ENCODE results near the gene HSF5.

Gene HSF5

GRCh38 chr17:58416937-58417299 lies 71.3 kb downstream of the HSF5 start:
- ChIA-PET CTCF (interaction anchor here (0.8 to 5.9 kb wide), 20 partner anchors 9 to 167 kb away, joined by 3 to 131 read pairs (median 6); partner anchors contain the start of gene SUPT4H1), POLR2A (interaction anchor here (1.0 kb wide), 1 partner anchor 65 kb away, joined by 9 read pairs; the partner anchor contains the start of gene SUPT4H1)
- H3K4me3 ChIP-seq (ENCODE audit: low read depth, low read length): no peak overlapping the region
- no peak for DNase-seq (ENCODE audit: low read depth, low spot score)
- TF ChIP-seq CTCF (IDR thresholded peaks at IDR 0.05; ENCODE audit: insufficient read depth, low read length, missing control alignments): no peak

GRCh38 chr17:58416396-58416795 lies 71.8 kb downstream of the HSF5 start:
- no peak for TF ChIP-seq CTCF (IDR thresholded peaks at IDR 0.05; ENCODE audit: insufficient read depth, low read length, missing control alignments)
- ChIA-PET POLR2A (no interaction called here), CTCF (interaction anchor here (1.5 to 5.9 kb wide), 11 partner anchors 8 to 101 kb away, joined by 3 to 131 read pairs (median 6); partner anchors contain the start of gene SUPT4H1)
- no peak for DNase-seq (ENCODE audit: low read depth, low spot score)
- H3K4me3 ChIP-seq (ENCODE audit: low read depth, low read length): no peak overlapping the region

GRCh38 chr17:58415371-58416055 lies 72.7 kb downstream of the HSF5 start:
- CTCF ChIA-PET: interaction anchor here (1.0 to 5.9 kb wide), 6 partner anchors 11 to 100 kb away, joined by 3 to 131 read pairs (median 11); partner anchors contain the start of gene SUPT4H1
- POLR2A ChIA-PET: no interaction called here
- TF ChIP-seq CTCF (IDR thresholded peaks at IDR 0.05; ENCODE audit: insufficient read depth, low read length, missing control alignments): no peak
- no peak for DNase-seq (ENCODE audit: low read depth, low spot score)
- H3K4me3 ChIP-seq (ENCODE audit: low read depth, low read length): no peak overlapping the region

- no peak overlapping the region for H3K4me3 ChIP-seq (ENCODE audit: low read depth, low read length)
- no peak for TF ChIP-seq CTCF (IDR thresholded peaks at IDR 0.05; ENCODE audit: insufficient read depth, low read length, missing control alignments)
- DNase-seq (ENCODE audit: low read depth, low spot score): no peak
- ChIA-PET POLR2A (no interaction called here), CTCF (interaction anchor here (1.0 to 3.2 kb wide), 2 partner anchors 20 to 97 kb away, joined by 3 to 18 read pairs; no protein-coding TSS in a partner anchor)
Observed at GRCh38 chr17:58414596-58414997, 73.6 kb downstream of the HSF5 start.

GRCh38 chr17:58413684-58414083 lies 74.5 kb downstream of the HSF5 start:
- ChIA-PET CTCF (interaction anchor here (1.0 to 3.2 kb wide), 2 partner anchors 96 to 109 kb away, joined by 4 to 18 read pairs; no protein-coding TSS in a partner anchor), POLR2A (no interaction called here)
- H3K4me3 ChIP-seq (ENCODE audit: low read depth, low read length): no peak overlapping the region
- DNase-seq (ENCODE audit: low read depth, low spot score): no peak
- TF ChIP-seq CTCF (IDR thresholded peaks at IDR 0.05; ENCODE audit: insufficient read depth, low read length, missing control alignments): no peak

- ChIA-PET CTCF (interaction anchor here (1.0 to 3.2 kb wide), 2 partner anchors 96 to 108 kb away, joined by 4 to 18 read pairs; no protein-coding TSS in a partner anchor), POLR2A (no interaction called here)
- no peak overlapping the region for H3K4me3 ChIP-seq (ENCODE audit: low read depth, low read length)
- DNase-seq (ENCODE audit: low read depth, low spot score): no peak
- TF ChIP-seq CTCF (IDR thresholded peaks at IDR 0.05; ENCODE audit: insufficient read depth, low read length, missing control alignments): no peak
Observed at GRCh38 chr17:58412961-58413586, 75.1 kb downstream of the HSF5 start.
